Stimulated activated CD8-positive, alpha-beta memory T cell treated with anti-CD3 and anti-CD28 coated beads, Interleukin-7, amount 100 ng/mL, for 1 hour (primary cell): ENCODE results near the gene GGT6.
"Not testable (repeated sequence)": the region's sequence is repeated elsewhere in the genome, so short reads cannot be mapped to it uniquely, and the experiment has no call there.

Source experiments
- DNase-seq, 2 donors: peaks; one replicate each; pipeline ENCODE4 v3.0.0-alpha.2; 2020; ENCODE audit warnings: low read depth in 2 of 2

The GGT6 gene

GRCh38 chr17:4592240-4593005, 32.0 kb upstream of the GGT6 start:
- DNase-seq: no peak

- DNase-seq: no peak
These were observed 31.2 kb upstream of the GGT6 start for GRCh38 chr17:4591529-4591928.

- no peak for DNase-seq
These were observed 30.6 kb upstream of the GGT6 start for GRCh38 chr17:4590981-4591453.

- DNase-seq: not testable (repeated sequence)
These were observed 29.7 kb upstream of the GGT6 start for GRCh38 chr17:4590042-4590441.

GRCh38 chr17:4588898-4589625, 28.7 kb upstream of the GGT6 start:
- DNase-seq: no peak

- DNase-seq: no peak
These were observed 28.0 kb upstream of the GGT6 start for GRCh38 chr17:4588391-4588790.

GRCh38 chr17:4587803-4588202, 27.4 kb upstream of the GGT6 start:
- no peak for DNase-seq

- DNase-seq: no peak
These were observed 26.8 kb upstream of the GGT6 start for GRCh38 chr17:4587195-4587594.

- no peak for DNase-seq
These were observed 25.7 kb upstream of the GGT6 start for GRCh38 chr17:4586043-4586442.

GRCh38 chr17:4585638-4585994, 25.2 kb upstream of the GGT6 start:
- no peak for DNase-seq

- no peak for DNase-seq
These were observed 24.7 kb upstream of the GGT6 start for GRCh38 chr17:4584917-4585637.

- DNase-seq: no peak
These were observed 23.9 kb upstream of the GGT6 start, which contains the start of gene SMTNL2 for GRCh38 chr17:4584101-4584916. Gene SMTNL2, plus strand, starts transcription at chr17:4584529. Its CDS starts 77 bp downstream, at chr17:4584606.

GRCh38 chr17:4583782-4584100, 23.4 kb upstream of the GGT6 start:
- no peak for DNase-seq

- DNase-seq: no peak
These were observed 22.8 kb upstream of the GGT6 start for GRCh38 chr17:4583206-4583605.

- no peak for DNase-seq
These were observed 22.3 kb upstream of the GGT6 start for GRCh38 chr17:4582691-4583090.

- DNase-seq: no peak
These were observed 21.7 kb upstream of the GGT6 start for GRCh38 chr17:4582101-4582501.

- no peak for DNase-seq
These were observed 19.9 kb upstream of the GGT6 start for GRCh38 chr17:4580291-4580690.

- no peak for DNase-seq
These were observed 19.3 kb upstream of the GGT6 start for GRCh38 chr17:4579678-4580077.

GRCh38 chr17:4578349-4578748, 18.0 kb upstream of the GGT6 start:
- not testable (repeated sequence) for DNase-seq

GRCh38 chr17:4577386-4577993, 17.1 kb upstream of the GGT6 start:
- DNase-seq: no peak

GRCh38 chr17:4576729-4577322, 16.4 kb upstream of the GGT6 start:
- no peak for DNase-seq
